IMR-90 (cell line): ENCODE results near the gene TBC1D22A. TPM values are rescaled to one million over a fixed set of nuclear protein-coding genes. Genes with fewer than 3 reads are reported as not detected.

Experiments used
- ATAC-seq: fragments of 200-7000 bp; cut with Tn5 transposase; 2 replicates; pipeline ENCODE4 v1.9.1; 2020; ENCODE audit warnings: low read depth, mild to moderate bottlenecking, moderate library complexity
- BruUV-seq: library from RNA; stranded (reverse); fragments of 400-500 nt; replicated peaks from 2 replicates; lab custom pipeline; 2021; lab: Mats Ljungman, UMichigan
- CTCF ChIA-PET: fragments of 300-600 bp; formaldehyde crosslinking; extraction: SDS; loops from one replicate; lab custom pipeline; 2021; ENCODE audit warnings: antibody characterized with exemption; lab: Yijun Ruan, JAX
- POLR2A ChIA-PET: fragments of 300-600 bp; sonication (Branson Sonifier 250); formaldehyde crosslinking; loops from one replicate; lab custom pipeline; 2022; ENCODE audit warnings: antibody characterized with exemption; ENCODE audit not compliant: unreplicated experiment; lab: Charles Lee
- DNase-seq: peaks from one replicate; pipeline ENCODE4 v3.0.0; 2013
- H2AFZ ChIP-seq: replicated peaks from 2 replicates; pipeline ENCODE3; 2013; ENCODE audit warnings: low read length, mild to moderate bottlenecking; ENCODE audit not compliant: poor library complexity
- H2AK5ac ChIP-seq: 2 replicates; pipeline ENCODE4 v1.6.1; 2013; ENCODE audit warnings: low read depth, low read length, inconsistent platforms
- H2AK9ac ChIP-seq: replicated peaks from 2 replicates; pipeline ENCODE3; 2013; ENCODE audit warnings: mild to moderate bottlenecking, low read depth, low read length, moderate library complexity; ENCODE audit not compliant: poor library complexity
- H2BK120ac ChIP-seq: 2 replicates; pipeline ENCODE4 v1.6.1; 2013; ENCODE audit warnings: low read depth, low read length, inconsistent platforms
- H2BK15ac ChIP-seq: 3 replicates; pipeline ENCODE4 v1.6.1; 2013; ENCODE audit warnings: low read depth, low read length, inconsistent platforms
- H2BK20ac ChIP-seq: 2 replicates; pipeline ENCODE4 v1.6.1; 2013; ENCODE audit warnings: low read depth, mild to moderate bottlenecking, inconsistent platforms, low read length, moderate library complexity
- H2BK5ac ChIP-seq: 2 replicates; pipeline ENCODE4 v1.6.1; 2013; ENCODE audit warnings: mild to moderate bottlenecking, low read depth, low read length, inconsistent platforms; ENCODE audit not compliant: poor library complexity, severe bottlenecking
- H3K14ac ChIP-seq: replicated peaks from 2 replicates; pipeline ENCODE4 v1.6.1; 2013; ENCODE audit warnings: low read depth, low read length, inconsistent platforms
- H3K18ac ChIP-seq: 2 replicates; pipeline ENCODE4 v1.6.1; 2013; ENCODE audit warnings: low read depth, low read length, control low read depth
- H3K23ac ChIP-seq: 2 replicates; pipeline ENCODE4 v1.6.1; 2013; ENCODE audit warnings: low read depth, low read length, inconsistent platforms
- H3K27ac ChIP-seq: 2 replicates; pipeline ENCODE4 v1.5.1; 2013; ENCODE audit warnings: mild to moderate bottlenecking, control low read depth, low read length; ENCODE audit not compliant: insufficient read depth
- H3K27me3 ChIP-seq: 2 replicates; pipeline ENCODE4 v1.6.1; 2013; ENCODE audit warnings: low read length; ENCODE audit not compliant: control insufficient read depth, insufficient read depth
- H3K36me3 ChIP-seq: 2 replicates; pipeline ENCODE4 v1.6.1; 2013; ENCODE audit warnings: low read length, mixed read lengths; ENCODE audit not compliant: control insufficient read depth, insufficient read depth
- H3K4ac ChIP-seq: 2 replicates; pipeline ENCODE4 v1.6.1; 2013; ENCODE audit warnings: low read depth, low read length, inconsistent platforms
- H3K4me1 ChIP-seq: 2 replicates; pipeline ENCODE4 v1.6.1; 2013; ENCODE audit warnings: low read length, mixed read lengths; ENCODE audit not compliant: control insufficient read depth, insufficient read depth
- H3K4me2 ChIP-seq: 2 replicates; pipeline ENCODE4 v1.6.1; 2013; ENCODE audit warnings: low read depth, mild to moderate bottlenecking, control low read depth, low read length, moderate library complexity
- H3K4me3 ChIP-seq: 2 replicates; pipeline ENCODE4 v1.5.1; 2013; ENCODE audit warnings: low read depth, mild to moderate bottlenecking, control low read depth, low read length, moderate library complexity; ENCODE audit not compliant: insufficient read depth
- H3K56ac ChIP-seq: 2 replicates; pipeline ENCODE4 v1.6.1; 2013; ENCODE audit warnings: low read length, inconsistent platforms; ENCODE audit not compliant: insufficient read depth; ENCODE audit errors: extremely low read depth
- H3K79me1 ChIP-seq, 2 experiments: 2 replicates each; pipeline ENCODE4 v1.6.1; 2013; ENCODE audit warnings: low read length in 2 of 2, inconsistent platforms in 1 of 2, low read depth in 1 of 2
- H3K9ac ChIP-seq: 2 replicates; pipeline ENCODE4 v1.6.1; 2013; ENCODE audit warnings: low read depth, low read length, control low read depth
- H3K9me1 ChIP-seq: 2 replicates; pipeline ENCODE4 v1.6.1; 2013; ENCODE audit warnings: low read length, inconsistent platforms; ENCODE audit not compliant: insufficient read depth
- H3K9me3 ChIP-seq: 2 replicates; pipeline ENCODE4 v1.6.1; 2013; ENCODE audit warnings: low read length; ENCODE audit not compliant: control insufficient read depth, insufficient read depth
- H4K20me1 ChIP-seq: 2 replicates; pipeline ENCODE4 v1.6.1; 2013; ENCODE audit warnings: low read length, inconsistent platforms; ENCODE audit not compliant: insufficient read depth
- H4K5ac ChIP-seq: 2 replicates; pipeline ENCODE4 v1.6.1; 2013; ENCODE audit warnings: mild to moderate bottlenecking, low read depth, low read length, control low read depth
- H4K8ac ChIP-seq, 2 experiments: 2 replicates each; pipeline ENCODE4 v1.6.1; 2013; ENCODE audit warnings: low read depth in 2 of 2, low read length in 2 of 2, control low read depth in 1 of 2, inconsistent platforms in 1 of 2
- H4K91ac ChIP-seq: 2 replicates; pipeline ENCODE4 v1.6.1; 2013; ENCODE audit warnings: low read depth, low read length, inconsistent platforms; ENCODE audit not compliant: insufficient read depth
- MAFK ChIP-seq: IDR thresholded peaks from 2 replicates; pipeline ENCODE4 v1.6.1; 2012; ENCODE audit warnings: low read depth, low read length, improper control_type of control experiment
- RCOR1 ChIP-seq: IDR thresholded peaks from 2 replicates; pipeline ENCODE4 v1.6.1; 2012; ENCODE audit warnings: mild to moderate bottlenecking, low read length, improper control_type of control experiment; ENCODE audit not compliant: insufficient replicate concordance
- RFX5 ChIP-seq: IDR thresholded peaks from 2 replicates; pipeline ENCODE4 v1.8.0; 2012; ENCODE audit warnings: low read depth, mild to moderate bottlenecking, low read length, moderate library complexity
- WGBS, 2 experiments: methylation state at CpG; one replicate each; pipeline versions ENCODE4 v1.1.5 to v1.1.7; 2013; ENCODE audit warnings: missing lambda C conversion rate in 2 of 2; ENCODE audit not compliant: insufficient read length in 1 of 2; ENCODE audit errors: extremely low coverage in 2 of 2; 5-methylcytosine and 5-hydroxymethylcytosine counted together
- dilution Hi-C: fragments of 300-500 bp; cut with HindIII; formaldehyde crosslinking; loops from one replicate; pipeline ENCODE4 v1.14.3; 2018; ENCODE audit warnings: low sequenced_read_pairs; ENCODE audit not compliant: unreplicated experiment
- in situ Hi-C: fragments of 300-500 bp; cut with MboI; formaldehyde crosslinking; loops from 3 replicates; pipeline ENCODE4 v1.14.3; 2019; ENCODE audit warnings: low sequenced_read_pairs, inconsistent platforms, mixed read lengths
- intact Hi-C: fragments of 100-400 bp; cut with micrococcal nuclease; formaldehyde crosslinking; loops from 2 replicates; pipeline ENCODE4 v1.10.0; 2022
- polyA plus RNA-seq, 3 experiments: library from polyadenylated mRNA; depleted of rRNA; stranded (reverse); fragments of >200 nt; gene quantifications; 2 replicates each; pipeline ENCODE4 v1.2.3, GENCODE V29; 2012; ENCODE audit warnings: low replicate concordance in 1 of 3
- total RNA-seq: library from RNA; depleted of rRNA; stranded (reverse); fragments of >200 nt; gene quantifications from 2 replicates; pipeline ENCODE4 v1.2.3, GENCODE V29; 2012

Gene TBC1D22A
- total and polyA plus RNA-seq, 2 of the 4 experiments (the other 2 are of a cell fraction), result 9.0 to 16.7 TPM

GRCh38 chr22:46869831-46870441 lies 107.5 kb downstream of the TBC1D22A start:
- H3K9me1 ChIP-seq, result peaks cover 11% of the 10 kb centered on the region
- H2BK20ac ChIP-seq, result no peak overlapping the region
- H3K36me3 ChIP-seq, result no peaks in the 10 kb centered on the region; the same call in 1 of the 2 replicates
- no CpG with 5 or more reads among the region's 1 CpG for WGBS, 2 experiments
- no peak overlapping the region for H3K27ac ChIP-seq
- H3K23ac ChIP-seq, result no peak overlapping the region
- peaks cover 2% of the 10 kb centered on the region; the same call in 1 of the 2 replicates for H3K4me1 ChIP-seq
- peaks cover 15% of the 10 kb centered on the region; the same call in 1 of the 2 replicates for H4K20me1 ChIP-seq
- no peak for DNase-seq
- TF ChIP-seq RFX5, result no peak
- TF ChIP-seq MAFK, result peak; percentile 74
- no peak for TF ChIP-seq RCOR1
- H3K18ac ChIP-seq, result no peak overlapping the region
- no peak overlapping the region for H4K91ac ChIP-seq
- no peak overlapping the region for H3K4me3 ChIP-seq
- in situ Hi-C loops (no loop called here), dilution Hi-C loops (no loop called here), intact Hi-C loops (no loop called here)
- no peak overlapping the region for H2AK5ac ChIP-seq
- H2BK15ac ChIP-seq, result no peak overlapping the region
- H3K9me3 ChIP-seq, result no peaks in the 10 kb centered on the region
- no peak overlapping the region for H4K5ac ChIP-seq
- peaks cover 22 to 48% of the 10 kb centered on the region in 2 experiments for H3K79me1 ChIP-seq
- H3K4me2 ChIP-seq, result no peak overlapping the region
- no peak overlapping the region for H3K14ac ChIP-seq
- H2BK5ac ChIP-seq, result no peak overlapping the region
- H3K56ac ChIP-seq, result no peak overlapping the region
- BruUV-seq, result no TSS peak
- H3K9ac ChIP-seq, result no peak overlapping the region
- H2AK9ac ChIP-seq, result no peak overlapping the region
- ChIA-PET POLR2A (no interaction called here), CTCF (no interaction called here)
- ATAC-seq, result no peak
- H3K27me3 ChIP-seq, result no peaks in the 10 kb centered on the region
- no peak overlapping the region for H2AFZ ChIP-seq
- no peak overlapping the region for H3K4ac ChIP-seq
- H4K8ac ChIP-seq, result no peak overlapping the region
- no peak overlapping the region for H2BK120ac ChIP-seq
